Heart left ventricle (tissue), 13 donors: ENCODE data around the gene INTU.

ENCODE experiments used
- POLR2A ChIP-seq, 2 donors: fragments of 450-650 bp; IDR thresholded peaks; one replicate each; pipeline ENCODE4 v1.6.1; 2017; ENCODE audit warnings: antibody characterized with exemption in 2 of 2, mild to moderate bottlenecking in 2 of 2, moderate library complexity in 2 of 2
- TF ChIP-seq, protein P1 (sequence below), 12 donors: fragments of 200-600 bp; sonication (generic) in 4 of 12; IDR thresholded peaks; one replicate each; pipeline versions ENCODE4 v1.5.0 to v1.8.0; 2018 to 2022; ENCODE audit warnings: antibody characterized with exemption in 12 of 12, mild to moderate bottlenecking in 5 of 12
- donor health status: ischemic (EF 13 %, LVEDD 7.1; RV severe dilation, severe dysfunction).
- donor health status: DM: no; HTN: yes; CAD: no.
- donor health status: DM: no; HTN: no; CAD: no.
- donor health status: ischemic (EF 25% LVEDD 6.9; RV normal size, moderate dysfunction).
- donor health status: ischemic (EF 25% LVEDD 5.7; RV mildly dilated, moderate dysfunction).
- donor health status: ischemic (EF 35%, LVEDD 5.7; RV mildly dilated, moderate dysfunction).
- donor health status: nonischemic (EF 11% LVEDD 7.7; RV severe dilation, severe dysfunction).
- donor health status: DM: yes; HTN: yes; CAD: no.
- donor health status: PGD.
- donor health status: ischemic (EF 29% LVEDD 5.4; RV normal size, mild dysfunction).
- donor health status: nonischemic (EF 23%, LVEDD 6.1; RV moderate dilation, normal function).

DNA sequence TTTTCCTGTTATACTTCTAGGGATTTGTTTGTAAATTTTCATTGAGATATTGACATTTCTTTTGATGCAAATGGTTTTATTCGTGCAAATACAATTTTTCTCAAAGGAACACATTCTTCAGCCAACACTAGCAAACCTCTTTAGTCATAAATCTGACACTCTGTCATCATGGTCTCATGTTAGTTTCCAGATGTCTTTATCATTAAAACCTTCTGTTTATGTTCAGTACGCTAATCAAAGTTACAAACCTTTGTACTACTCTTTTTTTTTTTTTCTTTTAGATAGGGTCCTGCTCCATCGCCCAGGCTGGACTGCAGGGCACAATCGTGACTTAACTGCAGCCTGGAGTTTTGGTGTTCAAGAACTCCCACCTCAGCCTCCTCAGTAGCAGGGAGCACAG, 104.5 kb downstream of the INTU start:
- TF ChIP-seq, protein P1, sequence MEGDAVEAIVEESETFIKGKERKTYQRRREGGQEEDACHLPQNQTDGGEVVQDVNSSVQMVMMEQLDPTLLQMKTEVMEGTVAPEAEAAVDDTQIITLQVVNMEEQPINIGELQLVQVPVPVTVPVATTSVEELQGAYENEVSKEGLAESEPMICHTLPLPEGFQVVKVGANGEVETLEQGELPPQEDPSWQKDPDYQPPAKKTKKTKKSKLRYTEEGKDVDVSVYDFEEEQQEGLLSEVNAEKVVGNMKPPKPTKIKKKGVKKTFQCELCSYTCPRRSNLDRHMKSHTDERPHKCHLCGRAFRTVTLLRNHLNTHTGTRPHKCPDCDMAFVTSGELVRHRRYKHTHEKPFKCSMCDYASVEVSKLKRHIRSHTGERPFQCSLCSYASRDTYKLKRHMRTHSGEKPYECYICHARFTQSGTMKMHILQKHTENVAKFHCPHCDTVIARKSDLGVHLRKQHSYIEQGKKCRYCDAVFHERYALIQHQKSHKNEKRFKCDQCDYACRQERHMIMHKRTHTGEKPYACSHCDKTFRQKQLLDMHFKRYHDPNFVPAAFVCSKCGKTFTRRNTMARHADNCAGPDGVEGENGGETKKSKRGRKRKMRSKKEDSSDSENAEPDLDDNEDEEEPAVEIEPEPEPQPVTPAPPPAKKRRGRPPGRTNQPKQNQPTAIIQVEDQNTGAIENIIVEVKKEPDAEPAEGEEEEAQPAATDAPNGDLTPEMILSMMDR (IDR thresholded peaks at IDR 0.05): no peak
- no peak for TF ChIP-seq POLR2A (IDR thresholded peaks at IDR 0.05)
